Fibroblast of skin of abdomen (primary cell): ENCODE data around the gene AP3B2. TPM values are rescaled to one million over a fixed set of nuclear protein-coding genes. Genes with fewer than 3 reads are reported as not detected.
"Not testable (repeated sequence)": the region's sequence is repeated elsewhere in the genome, so short reads cannot be mapped to it uniquely, and the experiment has no call there.

ENCODE experiments used
- DNase-seq: peaks from one replicate; pipeline ENCODE4 v3.0.0-alpha.2; 2013
- polyA plus RNA-seq, 2 experiments: library from polyadenylated mRNA; unstranded; fragments of 120-200 nt; gene quantifications; one replicate each; pipeline ENCODE4 v1.2.1, GENCODE V29; 2013; ENCODE audit not compliant: insufficient read length in 2 of 2

AP3B2 gene
- polyA plus RNA-seq (2013, experiment 1 of 2; ENCODE audit: insufficient read length), result 0.96 TPM
- 0.71 TPM for polyA plus RNA-seq (2013, experiment 2 of 2; ENCODE audit: insufficient read length)

- peak; percentile 59 for DNase-seq
Observed at GRCh38 chr15:82709421-82710207, at the start of gene AP3B2. Gene AP3B2, minus strand, starts transcription at chr15:82709875. Its CDS starts 169 bp downstream, at chr15:82709706.

- no peak for DNase-seq
Observed at GRCh38 chr15:82751308-82751707, 41.6 kb upstream of the AP3B2 start.

GRCh38 chr15:82750831-82751180 is 41.1 kb upstream of the AP3B2 start:
- DNase-seq, result no peak

GRCh38 chr15:82749951-82750830 is 40.5 kb upstream of the AP3B2 start:
- DNase-seq, result peak; percentile 93

GRCh38 chr15:82748315-82748714 is 38.6 kb upstream of the AP3B2 start:
- DNase-seq, result no peak

- no peak for DNase-seq
Observed at GRCh38 chr15:82743810-82744209, 34.1 kb upstream of the AP3B2 start.

- DNase-seq, result no peak
Observed at GRCh38 chr15:82742134-82742533, 32.5 kb upstream of the AP3B2 start.

- no peak for DNase-seq
Observed at GRCh38 chr15:82739086-82739485, 29.4 kb upstream of the AP3B2 start.

- DNase-seq, result no peak
Observed at GRCh38 chr15:82737975-82738374, 28.3 kb upstream of the AP3B2 start.

GRCh38 chr15:82731527-82731926 is 21.9 kb upstream of the AP3B2 start:
- no peak for DNase-seq

- no peak for DNase-seq
Observed at GRCh38 chr15:82730022-82730530, 20.4 kb upstream of the AP3B2 start.

GRCh38 chr15:82726816-82727215 is 17.1 kb upstream of the AP3B2 start:
- DNase-seq, result no peak

GRCh38 chr15:82715003-82715402 is 5.3 kb upstream of the AP3B2 start:
- no peak for DNase-seq

- no peak for DNase-seq
Observed at GRCh38 chr15:82714016-82714415, 4.3 kb upstream of the AP3B2 start.

- DNase-seq, result no peak
Observed at GRCh38 chr15:82712036-82712435, 2.4 kb upstream of the AP3B2 start.

GRCh38 chr15:82710926-82711490 is 1.3 kb upstream of the AP3B2 start:
- DNase-seq, result no peak

GRCh38 chr15:82710208-82710555 is 507 bp upstream of the AP3B2 start:
- DNase-seq, result no peak

- no peak for DNase-seq
Observed at GRCh38 chr15:82709081-82709420, 624 bp downstream of the AP3B2 start.

- not testable (repeated sequence) for DNase-seq
Observed at GRCh38 chr15:82705856-82706255, 3.8 kb downstream of the AP3B2 start.

- no peak for DNase-seq
Observed at GRCh38 chr15:82699726-82700125, 9.9 kb downstream of the AP3B2 start.

GRCh38 chr15:82698711-82699345 is 10.8 kb downstream of the AP3B2 start:
- DNase-seq, result no peak

GRCh38 chr15:82697735-82698407 is 11.8 kb downstream of the AP3B2 start:
- no peak for DNase-seq
